ENCODE data around the gene PTK7. TPM values are rescaled to one million over a fixed set of nuclear protein-coding genes. Genes with fewer than 3 reads are reported as not detected.
"Not testable (repeated sequence)": the region's sequence is repeated elsewhere in the genome, so short reads cannot be mapped to it uniquely, and the experiment has no call there.

The PTK7 gene
- total RNA-seq, 2 donors from 2014 or later = 3.0 to 10.3 TPM

DNA sequence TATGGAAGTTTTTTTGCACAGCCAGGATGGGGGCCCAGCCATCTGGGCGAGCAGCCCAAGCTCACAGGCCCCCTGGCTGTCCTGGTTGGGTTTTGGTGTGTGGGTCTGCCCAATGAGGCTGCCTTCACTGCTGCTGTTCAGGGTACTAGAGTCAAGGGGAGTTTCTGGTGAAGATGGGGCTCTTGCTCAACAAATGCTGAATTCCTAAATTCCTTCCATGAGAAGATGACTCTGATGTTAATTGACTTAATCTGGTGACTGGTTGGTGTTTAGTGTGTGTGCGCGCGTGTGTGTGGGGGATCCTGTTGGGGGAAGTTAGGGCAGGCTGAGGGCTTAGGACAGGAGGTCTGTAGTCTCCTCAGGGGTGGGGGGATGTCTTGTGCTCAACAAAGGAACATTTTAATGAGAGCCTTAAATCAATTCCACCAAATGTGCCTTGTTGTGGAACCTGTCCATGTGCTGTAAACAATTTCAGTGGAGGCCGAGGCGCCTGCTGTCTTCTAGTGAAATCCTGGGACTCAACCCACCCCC lies 1.9 kb downstream of the PTK7 start:
- intact Hi-C loops (cut with DNase I) = no loop called here
- DNase-seq (ENCODE audit: low spot score) = no peak

DNA sequence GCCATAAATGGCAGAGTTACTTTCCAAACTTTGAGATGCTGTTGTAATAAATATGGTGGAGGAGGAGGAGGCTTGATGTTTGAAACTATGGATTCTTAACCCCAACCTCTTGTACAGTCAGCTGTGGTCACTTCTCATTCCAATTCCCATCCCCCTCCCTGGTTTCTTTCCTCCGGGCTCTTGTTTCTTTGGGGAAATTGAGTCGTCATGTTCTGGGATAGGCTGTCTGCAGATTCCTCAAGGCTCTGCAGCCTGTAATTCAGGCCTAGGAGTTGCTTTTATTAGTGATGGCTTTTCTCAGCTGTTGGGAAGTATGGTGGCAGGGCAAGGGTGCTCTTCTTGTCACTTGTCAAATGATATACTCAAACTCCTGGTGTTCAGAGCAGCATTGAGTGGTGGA lies 2.6 kb downstream of the PTK7 start:
- intact Hi-C loops (cut with DNase I) = no loop called here
- no peak for DNase-seq (ENCODE audit: low spot score)

DNA sequence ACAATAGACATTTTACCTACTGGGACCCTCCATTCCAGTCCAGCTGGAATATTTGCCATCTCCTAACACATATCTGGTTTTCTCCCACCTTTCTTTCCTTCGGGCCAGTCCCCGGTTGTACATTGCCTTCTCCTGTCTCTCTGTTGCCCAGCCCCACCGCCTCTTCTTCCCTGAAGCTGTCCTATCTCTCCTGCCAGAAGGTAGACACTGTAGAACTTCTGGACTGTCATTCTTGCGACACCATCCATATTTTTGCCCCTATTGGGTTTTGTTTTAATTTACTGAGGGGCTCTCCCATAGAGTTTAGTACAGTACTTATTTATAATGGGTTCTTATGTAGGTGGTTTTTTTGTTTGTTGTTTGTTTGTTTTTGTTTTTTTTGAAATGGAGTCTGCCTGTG lies 4.9 kb downstream of the PTK7 start:
- intact Hi-C loops (cut with DNase I) = no loop called here
- DNase-seq (ENCODE audit: low spot score) = no peak

DNA sequence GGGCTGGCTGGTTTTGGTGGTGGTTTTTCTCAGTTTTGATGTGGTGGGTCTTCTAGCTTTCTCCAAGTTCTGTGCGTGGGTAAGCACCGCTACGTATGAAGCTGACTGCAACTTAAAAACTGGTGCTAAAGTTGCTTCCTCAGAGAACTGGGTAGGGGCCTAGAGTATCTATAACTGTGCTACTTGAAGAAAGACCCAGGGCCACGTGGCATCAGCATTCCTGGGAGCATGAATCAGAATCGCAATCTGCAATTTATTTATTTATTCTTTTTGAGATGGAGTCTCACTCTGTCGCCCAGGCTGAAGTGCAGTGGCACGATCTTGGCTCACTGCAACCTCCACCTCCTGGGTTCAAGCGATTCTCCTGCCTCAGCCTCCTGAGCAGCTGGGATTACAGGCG lies 5.8 kb downstream of the PTK7 start:
- intact Hi-C loops (cut with DNase I); DNase-seq (ENCODE audit: low spot score): not testable (repeated sequence)

DNA sequence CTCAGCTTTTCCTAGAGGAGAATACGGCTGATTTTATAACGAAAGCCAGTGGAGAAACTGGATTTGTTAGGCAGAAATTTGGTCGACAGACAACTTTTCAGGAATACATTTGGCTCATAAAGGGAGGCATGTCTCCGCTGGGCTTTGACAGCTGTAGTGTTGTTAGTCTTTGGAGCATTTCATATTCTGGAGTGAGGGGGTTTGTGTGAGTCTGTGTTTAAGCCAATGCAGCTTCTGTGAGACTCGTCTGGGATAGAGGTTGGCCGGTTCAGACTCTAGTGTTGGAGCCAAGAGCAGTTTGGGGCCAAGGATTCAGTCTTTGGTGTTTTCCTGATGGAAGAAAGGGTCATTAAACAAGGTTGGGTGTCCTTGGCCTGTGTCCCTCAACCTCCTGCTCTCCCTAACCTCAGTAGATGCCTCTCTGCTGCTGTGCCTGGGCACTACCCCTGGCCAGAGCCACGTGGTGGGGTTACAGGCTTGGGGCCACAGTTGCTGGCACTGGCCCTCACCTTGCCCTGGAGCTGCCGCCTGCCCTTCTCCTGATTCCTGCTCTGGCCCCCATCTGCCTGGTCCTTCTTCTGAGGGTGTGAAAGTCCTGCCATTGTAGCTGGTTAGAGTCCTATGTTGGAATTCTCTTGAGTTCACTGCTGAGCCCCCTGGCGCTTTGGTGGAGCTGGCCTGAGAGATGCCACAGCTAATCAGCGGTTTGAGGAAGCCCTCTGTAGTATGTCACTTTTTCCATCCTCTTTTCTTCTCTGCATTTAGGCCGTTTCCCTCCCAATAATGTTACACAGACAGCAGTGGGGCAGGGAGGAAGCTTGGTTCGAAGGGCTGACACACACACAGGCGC lies 6.9 kb downstream of the PTK7 start:
- intact Hi-C loops (cut with DNase I) = no loop called here
- DNase-seq (ENCODE audit: low spot score) = no peak

DNA sequence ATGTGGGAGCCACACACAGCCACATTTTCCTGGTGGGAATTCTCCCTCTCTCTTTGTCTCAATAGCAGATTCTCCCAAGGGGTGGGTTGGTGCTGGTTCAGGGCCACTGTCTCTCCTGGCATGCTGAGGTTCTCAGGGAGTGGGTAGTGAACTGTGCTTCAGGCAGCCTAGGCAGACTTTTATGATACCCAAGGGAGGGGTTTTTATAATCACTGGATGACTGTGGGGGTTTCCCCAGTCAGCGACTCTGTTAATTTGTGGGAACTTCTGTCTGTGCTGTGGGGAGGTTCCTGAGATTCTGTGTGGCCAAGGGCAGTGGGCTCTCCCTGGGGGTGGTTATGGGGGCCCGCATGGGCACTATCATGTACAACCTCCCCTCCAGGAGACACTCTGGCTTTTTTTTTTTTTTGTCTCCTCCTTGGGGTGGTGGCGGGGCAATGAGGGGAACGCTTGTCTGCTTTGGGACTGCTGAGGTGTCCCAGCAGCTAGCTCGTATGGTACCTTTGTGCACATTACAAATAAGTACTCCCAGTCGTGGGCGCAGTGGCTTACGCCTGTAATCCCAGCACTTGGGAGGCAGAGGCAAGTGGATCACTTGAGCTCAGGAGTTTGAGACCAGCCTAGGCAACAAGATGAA lies 10.0 kb downstream of the PTK7 start:
- DNase-seq (ENCODE audit: low spot score) = no peak
- intact Hi-C loops (cut with DNase I) = no loop called here

DNA sequence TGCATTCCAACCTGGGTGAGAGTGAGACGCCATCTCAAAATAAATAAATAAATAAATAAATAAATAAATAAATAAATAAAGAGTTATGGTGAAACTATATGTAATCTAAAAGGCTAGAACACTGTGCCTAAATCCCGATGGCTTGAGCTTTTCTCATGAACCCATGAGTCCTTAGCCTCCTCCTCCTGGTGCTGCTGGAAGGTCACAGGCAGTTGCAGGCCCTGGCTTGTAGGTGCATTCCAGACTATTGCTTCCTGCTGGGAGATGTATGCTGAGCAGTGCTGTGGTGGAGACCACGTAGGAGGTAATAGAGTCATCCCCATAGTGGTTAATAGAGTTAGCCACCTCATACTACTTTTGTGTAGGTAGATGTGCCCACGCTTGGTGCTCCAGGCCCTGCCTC lies 12.5 kb downstream of the PTK7 start:
- intact Hi-C loops (cut with DNase I) = no loop called here
- no peak for DNase-seq (ENCODE audit: low spot score)

DNA sequence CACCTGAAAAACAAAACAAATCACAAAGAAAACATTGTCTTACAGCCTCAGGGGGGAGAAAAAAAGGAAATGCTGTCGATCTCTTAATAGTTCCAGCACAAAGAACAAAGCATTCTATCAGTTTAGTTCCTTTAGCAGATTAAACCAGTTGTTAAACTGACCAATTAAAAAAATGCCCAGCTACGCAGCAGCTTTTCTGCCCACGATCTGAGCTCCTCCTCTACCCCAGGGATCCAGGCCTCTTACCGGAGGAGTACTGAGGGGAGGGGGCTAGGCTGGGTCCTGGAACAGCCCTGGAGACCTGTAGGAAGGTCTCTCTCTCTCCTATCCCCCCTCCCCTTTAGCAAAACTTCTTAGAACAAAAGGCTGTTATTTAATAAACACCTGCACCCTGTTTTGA lies 13.4 kb downstream of the PTK7 start:
- intact Hi-C loops (cut with DNase I) = no loop called here

DNA sequence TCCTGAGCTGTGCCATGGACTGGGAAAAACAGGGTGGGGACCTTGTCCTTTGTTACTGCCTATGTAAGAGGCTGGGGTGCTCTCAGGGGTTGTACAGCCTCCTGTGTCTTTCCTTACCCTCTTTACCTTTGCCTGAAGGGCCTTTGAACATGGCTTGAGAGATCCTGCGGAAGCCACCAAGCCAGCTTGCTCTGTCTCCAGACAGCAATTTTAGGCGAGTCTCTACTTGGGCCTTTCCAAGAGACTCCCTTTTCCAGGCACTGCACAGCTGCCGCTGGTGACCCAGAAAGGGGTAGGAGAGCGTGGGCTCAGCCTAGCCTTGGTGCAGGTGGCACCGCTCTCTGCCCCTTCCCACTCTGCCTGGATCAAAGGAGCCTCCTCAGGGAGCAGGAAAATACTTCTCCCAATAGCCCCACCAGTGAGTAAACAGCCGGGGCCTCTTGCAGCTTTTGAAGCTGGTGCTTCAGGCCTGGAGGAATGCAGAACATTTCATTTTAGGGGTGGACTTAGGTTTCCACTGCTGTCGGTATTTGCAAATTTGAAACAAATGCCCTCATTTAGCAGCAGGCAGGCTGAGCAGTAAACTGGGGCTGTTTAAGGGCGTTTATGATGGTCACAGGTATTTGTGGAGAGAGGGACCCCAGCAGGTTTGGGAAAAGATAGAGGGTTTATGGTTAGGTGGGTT lies 13.9 kb downstream of the PTK7 start:
- intact Hi-C loops (cut with DNase I) = no loop called here
- DNase-seq (ENCODE audit: low spot score) = no peak

More for the DNA sequence above, 13.4 kb downstream of the PTK7 start:
- DNase-seq (ENCODE audit: low spot score) = no peak

DNA sequence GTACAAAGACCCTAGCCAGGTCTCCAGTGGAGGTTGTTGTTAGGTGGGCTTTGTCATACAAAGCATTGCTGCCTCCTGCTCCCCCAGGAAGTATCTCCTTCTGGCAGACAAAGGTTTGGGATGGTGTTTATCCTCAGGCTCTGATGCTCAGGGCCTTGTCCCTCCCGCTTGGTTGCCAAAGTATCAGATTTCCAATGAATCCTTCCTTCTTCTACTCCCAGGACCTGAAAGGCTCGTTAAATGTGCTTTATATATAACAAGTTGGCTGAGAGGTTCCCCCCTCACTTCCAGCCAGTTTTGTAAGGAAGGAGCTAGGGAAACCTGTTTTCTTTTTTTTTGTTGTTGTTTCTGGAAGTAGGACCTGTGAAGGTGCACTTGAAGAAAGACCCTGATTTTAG lies 14.4 kb downstream of the PTK7 start:
- intact Hi-C loops (cut with DNase I) = no loop called here
- no peak for DNase-seq (ENCODE audit: low spot score)

DNA sequence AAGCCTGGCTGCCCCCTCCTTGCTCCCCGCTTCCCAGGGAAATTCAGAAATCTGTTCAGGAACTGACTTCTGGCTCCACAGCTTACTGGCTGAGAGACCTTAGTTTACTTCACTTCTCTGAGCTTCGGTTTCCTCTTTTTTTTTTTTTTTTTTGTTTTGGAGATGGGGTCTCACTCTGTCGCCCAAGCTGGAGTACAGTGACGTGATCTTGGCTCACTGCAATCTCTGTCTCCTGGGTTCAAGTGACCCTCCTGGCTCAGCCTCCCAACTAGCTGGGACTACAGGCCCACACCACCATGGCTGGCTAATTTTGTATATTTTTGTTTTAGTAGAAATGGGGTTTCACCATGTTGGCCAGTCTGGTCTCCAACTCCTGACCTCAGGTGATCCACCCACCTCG lies 14.9 kb downstream of the PTK7 start:
- DNase-seq (ENCODE audit: low spot score) = no peak
- intact Hi-C loops (cut with DNase I) = no loop called here

DNA sequence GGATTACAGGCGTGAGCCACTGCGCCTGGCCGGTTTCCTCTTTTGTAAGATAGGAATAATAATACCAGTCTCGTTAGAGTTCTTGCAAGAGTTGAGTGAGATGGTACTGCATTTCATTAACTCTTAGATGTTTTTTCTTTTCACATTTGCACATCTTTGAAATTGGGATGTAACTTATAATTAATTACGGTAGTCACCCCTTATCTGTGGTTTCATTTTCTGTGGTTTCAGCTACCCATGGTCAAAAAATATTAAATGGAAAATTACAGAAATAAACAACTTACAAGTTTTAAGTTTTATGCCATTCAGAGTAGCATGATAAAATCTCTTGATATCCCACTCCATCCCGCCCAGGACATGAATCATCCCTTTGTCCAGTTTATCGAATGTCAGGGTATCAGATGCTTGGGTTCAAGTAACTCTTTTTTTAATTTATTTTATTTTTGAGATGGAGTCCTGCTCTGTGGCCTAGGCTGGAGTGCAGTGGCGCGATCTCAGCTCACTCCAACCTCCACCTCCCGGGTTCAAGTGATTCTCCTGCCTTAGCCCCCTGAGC lies 15.4 kb downstream of the PTK7 start:
- intact Hi-C loops (cut with DNase I) = no loop called here
- no peak for DNase-seq (ENCODE audit: low spot score)

DNA sequence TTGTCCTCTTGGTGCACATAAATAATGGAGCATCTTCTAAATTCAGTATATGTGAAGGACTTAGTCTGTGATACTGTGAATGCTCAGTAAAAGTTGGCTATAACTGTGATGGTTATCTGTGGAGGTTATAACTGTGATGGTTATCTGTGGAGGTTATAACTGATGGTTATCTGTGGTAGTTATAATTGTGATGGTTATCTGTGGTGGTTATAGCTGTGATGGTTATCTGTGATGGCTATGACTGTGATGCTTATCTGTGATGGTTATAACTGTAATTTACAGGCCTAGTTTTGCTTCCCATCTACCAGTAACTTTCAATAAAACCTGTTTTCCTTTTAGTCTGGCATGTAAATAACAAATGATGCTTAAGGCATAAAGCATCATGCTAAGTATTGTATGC lies 16.5 kb downstream of the PTK7 start:
- intact Hi-C loops (cut with DNase I) = no loop called here
- no peak for DNase-seq (ENCODE audit: low spot score)

DNA sequence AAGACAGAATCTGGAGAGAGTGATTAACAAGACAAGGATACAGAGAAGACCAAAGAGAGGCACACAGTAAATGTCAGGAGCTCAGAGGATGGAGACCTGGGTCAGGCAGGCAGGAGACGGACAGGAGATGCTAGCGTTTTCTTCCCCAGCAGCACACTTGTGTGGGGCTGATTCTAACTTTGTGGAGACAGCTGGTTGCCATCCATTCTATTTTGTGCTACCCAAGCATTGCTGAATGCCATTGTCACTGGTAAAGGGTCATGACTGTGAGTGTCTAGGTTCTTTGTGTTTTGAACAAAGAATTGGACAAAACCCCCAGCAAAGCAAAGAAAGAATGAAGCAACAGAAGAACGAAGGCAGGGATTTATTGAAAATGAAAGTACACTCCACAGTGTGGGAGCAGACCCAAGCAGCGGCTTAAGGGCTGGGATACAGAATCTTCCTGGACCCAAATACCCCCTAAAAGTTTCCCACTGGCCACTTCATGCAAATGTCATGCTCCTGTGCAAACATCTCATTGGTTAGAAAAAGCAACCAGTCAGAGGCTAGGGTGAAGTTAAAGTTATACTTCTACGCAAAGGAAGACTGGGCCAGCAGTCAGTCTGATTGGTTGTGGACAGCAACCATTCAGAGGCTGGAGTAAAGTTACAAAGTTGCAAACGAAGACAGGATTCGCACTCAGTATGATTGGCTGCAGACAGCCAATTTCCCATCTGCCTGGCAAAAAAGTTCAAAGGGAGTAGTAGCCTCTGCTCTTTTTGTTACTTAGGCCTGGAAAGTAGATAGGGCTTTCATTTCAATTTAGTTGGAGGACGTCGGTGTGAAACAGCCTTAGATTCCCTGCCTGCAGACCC lies 17.5 kb downstream of the PTK7 start:
- no peak for DNase-seq (ENCODE audit: low spot score)
- intact Hi-C loops (cut with DNase I) = no loop called here

DNA sequence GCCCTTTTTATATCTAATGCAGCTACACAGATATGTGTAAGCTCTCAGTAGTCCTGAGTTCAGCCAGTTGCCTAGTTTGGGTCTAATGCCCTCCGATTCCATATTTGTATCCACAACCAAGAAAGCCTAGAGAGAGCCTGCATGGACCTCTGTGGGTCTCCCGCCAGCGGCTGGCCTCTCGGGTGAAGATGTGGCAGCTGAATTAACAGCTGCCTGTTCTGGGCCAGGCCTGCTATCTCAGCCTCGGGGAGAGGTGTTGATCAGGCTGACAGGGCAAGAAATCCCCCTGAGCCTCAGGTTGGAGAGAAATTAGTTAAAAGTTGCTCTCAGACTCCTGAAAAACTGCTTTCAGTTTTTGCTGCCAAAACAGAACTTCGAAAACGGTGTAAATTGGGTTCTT lies 19.8 kb downstream of the PTK7 start:
- intact Hi-C loops (cut with DNase I) = no loop called here
- no peak for DNase-seq (ENCODE audit: low spot score)

DNA sequence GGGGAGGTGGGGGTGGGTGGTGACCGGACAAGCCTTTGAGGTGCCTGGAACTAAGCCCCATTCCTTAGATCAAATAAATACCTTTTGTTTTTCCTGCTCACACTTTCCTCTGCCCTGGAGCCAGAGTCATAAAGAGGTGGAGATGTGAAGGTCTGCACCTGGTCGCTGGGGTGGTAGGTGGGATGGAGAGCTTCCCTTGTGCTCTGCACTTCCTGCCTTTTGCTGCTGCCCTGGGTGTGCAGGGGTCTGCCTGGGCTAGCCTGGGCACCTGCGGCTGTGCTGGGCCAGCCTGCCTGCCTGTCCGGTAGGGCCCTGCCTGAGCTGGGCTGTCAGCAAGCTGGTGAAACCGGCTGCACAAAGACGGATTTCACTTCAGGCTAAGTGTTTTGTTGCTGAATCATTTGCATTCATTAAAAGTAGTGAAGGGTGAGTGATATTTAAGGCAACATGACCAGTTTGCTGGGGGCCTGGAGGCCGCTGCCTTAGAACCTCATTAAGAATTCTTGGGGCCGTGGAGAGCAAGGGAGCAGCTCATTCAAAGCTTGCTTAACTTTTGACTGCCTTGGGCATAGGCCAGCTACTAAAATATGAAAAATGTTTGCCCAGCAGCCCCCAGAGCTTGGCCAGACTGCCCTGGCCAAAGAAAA lies 20.5 kb downstream of the PTK7 start:
- intact Hi-C loops (cut with DNase I) = no loop called here
- DNase-seq (ENCODE audit: low spot score) = no peak

DNA sequence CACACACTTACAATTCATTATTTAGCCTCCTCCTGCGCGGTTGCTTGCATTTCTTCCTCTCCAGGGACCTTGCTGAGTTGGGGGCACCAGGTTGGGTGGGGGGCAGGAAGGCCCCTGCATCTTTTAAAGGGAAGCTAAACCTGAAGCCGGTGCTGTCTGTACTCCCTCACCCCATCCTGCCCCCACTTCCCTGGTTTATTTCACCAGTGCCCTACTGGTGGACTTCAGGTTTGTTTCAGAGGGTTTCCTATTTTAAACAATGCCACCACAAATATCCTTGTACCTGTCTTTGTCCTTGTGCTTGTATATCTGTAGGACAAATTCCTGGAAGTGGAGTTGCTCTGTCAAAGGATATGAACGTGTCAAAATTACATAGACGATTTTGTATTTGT lies 21.0 kb downstream of the PTK7 start:
- DNase-seq (ENCODE audit: low spot score) = no peak
- intact Hi-C loops (cut with DNase I) = no loop called here

DNA sequence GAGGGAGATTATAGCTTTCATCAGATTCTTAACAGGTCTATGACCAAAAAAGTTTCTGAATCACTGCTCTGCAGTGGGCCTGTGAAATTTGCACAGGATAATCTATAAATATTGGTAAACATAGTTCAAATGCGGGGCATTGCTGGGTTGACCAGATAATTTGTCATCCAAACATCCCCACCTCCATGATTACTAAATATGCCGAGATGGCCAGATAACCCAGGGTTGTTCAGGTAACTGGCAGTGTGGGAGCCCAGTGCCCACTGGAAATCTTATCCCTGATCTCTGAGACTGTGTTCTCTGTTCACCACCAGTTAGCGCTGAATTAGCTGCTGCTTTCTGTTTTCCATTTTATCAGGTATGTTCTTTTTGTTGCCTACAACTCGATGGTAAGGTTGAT lies 21.4 kb downstream of the PTK7 start:
- no peak for DNase-seq (ENCODE audit: low spot score)
- intact Hi-C loops (cut with DNase I) = no loop called here

DNA sequence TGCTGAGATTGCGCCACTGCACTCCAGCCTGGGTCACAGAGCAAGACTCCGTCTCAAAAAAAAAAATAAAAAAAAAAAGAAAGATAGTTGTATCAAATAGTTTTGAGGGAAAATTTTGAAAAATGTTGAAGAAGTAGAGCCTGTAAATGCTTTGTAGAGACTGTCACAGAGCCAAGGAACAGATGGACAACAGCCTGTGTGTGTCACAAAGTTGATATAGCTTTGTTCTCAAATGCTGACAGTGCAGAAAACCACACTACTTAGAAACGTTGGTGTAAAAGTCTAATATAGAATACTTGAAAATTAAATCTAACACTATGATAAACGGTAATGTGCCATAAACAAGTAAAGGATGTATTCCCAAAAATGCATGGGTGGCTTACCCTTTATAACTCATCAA lies 25.4 kb downstream of the PTK7 start:
- intact Hi-C loops (cut with DNase I) = no loop called here
- no peak for DNase-seq (ENCODE audit: low spot score)

All from posterior vena cava (tissue), 2 donors.